Prostate gland (tissue), 2 donors: ENCODE data around the gene EHD1. TPM values are rescaled to one million over a fixed set of nuclear protein-coding genes. Genes with fewer than 3 reads are reported as not detected.

Source experiments
- DNase-seq: peaks from one replicate; pipeline ENCODE4 v3.0.0-alpha.2; 2019; ENCODE audit warnings: low spot score
- H3K27ac ChIP-seq, 2 donors: fragments of 200-600 bp; sonication (generic); 2 replicates each; pipeline ENCODE4 v1.5.1; 2017 to 2019
- H3K27me3 ChIP-seq: fragments of 200-600 bp; sonication (generic); replicated peaks from 2 replicates; pipeline ENCODE4 v1.5.1; 2019; ENCODE audit not compliant: insufficient read depth
- H3K36me3 ChIP-seq, 2 donors: fragments of 200-600 bp; sonication (generic); 1 replicate in 1 of 2; 2 replicates in 1 of 2; pipeline versions ENCODE4 v1.5.1 to v1.8.1; 2017 to 2019
- H3K4me1 ChIP-seq: fragments of 200-600 bp; sonication (generic); replicated peaks from 2 replicates; pipeline ENCODE4 v1.5.1; 2019
- H3K4me3 ChIP-seq, 2 donors: fragments of 200-600 bp; sonication (generic); 2 replicates each; pipeline ENCODE4 v1.5.1; 2017 to 2019
- H3K9me3 ChIP-seq: fragments of 200-600 bp; sonication (generic); 2 replicates; pipeline ENCODE4 v1.5.1; 2017
- POLR2A ChIP-seq: fragments of 450-650 bp; IDR thresholded peaks from one replicate; pipeline ENCODE4 v1.6.1; 2016; ENCODE audit warnings: antibody characterized with exemption, mild to moderate bottlenecking
- POLR2AphosphoS5 ChIP-seq: sonication (generic); formaldehyde crosslinking; IDR thresholded peaks from one replicate; pipeline ENCODE4 v1.6.1; 2017; ENCODE audit warnings: antibody characterized with exemption
- WGBS: methylation state at CpG from one replicate; pipeline ENCODE4 v1.1.5; 2018; 5-methylcytosine and 5-hydroxymethylcytosine counted together
- intact Hi-C: fragments of 100-400 bp; cut with DNase I; formaldehyde crosslinking; loops from one replicate; pipeline ENCODE4 v1.14.2; 2022
- total RNA-seq, 2 donors: library from RNA; depleted of rRNA; stranded (reverse); fragments of >200 nt; gene quantifications; one replicate each; pipeline ENCODE4 v1.1.0, GENCODE V29; 2016
- TF ChIP-seq, protein P1 (sequence below), 4 experiments: fragments of 200-600 bp in 2 of 4; fragments of 450-650 bp in 2 of 4; sonication (generic) in 2 of 4; IDR thresholded peaks; 1 replicate in 3 of 4; 2 replicates in 1 of 4; pipeline ENCODE4 v1.5.1; 2016 to 2019; ENCODE audit warnings: antibody characterized with exemption in 4 of 4, mild to moderate bottlenecking in 2 of 4, moderate library complexity in 2 of 4

EHD1 gene
- total RNA-seq, 2 donors from 2014 or later = 38.8 to 104 TPM

DNA sequence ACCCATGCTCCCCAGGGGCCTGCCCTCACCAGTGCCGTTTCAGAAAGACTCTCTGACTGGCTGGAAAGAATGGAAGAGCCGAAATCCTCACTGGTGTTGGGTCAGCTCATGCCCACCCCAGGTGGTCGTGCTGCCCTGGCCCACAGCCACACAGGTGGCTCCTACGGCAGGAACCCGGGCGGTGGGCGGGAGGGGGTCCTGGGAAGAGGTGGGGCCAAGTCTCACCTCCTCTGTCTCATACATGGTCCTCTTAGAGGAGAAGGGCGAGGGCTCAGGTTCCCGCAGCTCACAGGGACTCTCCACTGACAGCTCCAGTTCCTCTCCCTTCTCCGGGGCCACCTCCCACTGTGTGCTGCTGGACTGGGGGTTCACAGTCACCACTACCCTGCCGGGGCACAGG lies 30.3 kb upstream of the EHD1 start:
- no peaks in the 10 kb centered on the region for H3K9me3 ChIP-seq
- no peak for DNase-seq
- H3K4me1 ChIP-seq = no peaks in the 10 kb centered on the region
- no peak overlapping the region for H3K4me3 ChIP-seq
- H3K36me3 ChIP-seq = peaks cover 41 to 76% of the 10 kb centered on the region in 2 donors
- H3K27ac ChIP-seq = no peak overlapping the region
- WGBS = 80% methylated on average over 11 of the region's 11 CpGs
- H3K27me3 ChIP-seq = no peaks in the 10 kb centered on the region
- intact Hi-C loops = no loop called here
- no peak for TF ChIP-seq POLR2A
- TF ChIP-seq, protein P1, sequence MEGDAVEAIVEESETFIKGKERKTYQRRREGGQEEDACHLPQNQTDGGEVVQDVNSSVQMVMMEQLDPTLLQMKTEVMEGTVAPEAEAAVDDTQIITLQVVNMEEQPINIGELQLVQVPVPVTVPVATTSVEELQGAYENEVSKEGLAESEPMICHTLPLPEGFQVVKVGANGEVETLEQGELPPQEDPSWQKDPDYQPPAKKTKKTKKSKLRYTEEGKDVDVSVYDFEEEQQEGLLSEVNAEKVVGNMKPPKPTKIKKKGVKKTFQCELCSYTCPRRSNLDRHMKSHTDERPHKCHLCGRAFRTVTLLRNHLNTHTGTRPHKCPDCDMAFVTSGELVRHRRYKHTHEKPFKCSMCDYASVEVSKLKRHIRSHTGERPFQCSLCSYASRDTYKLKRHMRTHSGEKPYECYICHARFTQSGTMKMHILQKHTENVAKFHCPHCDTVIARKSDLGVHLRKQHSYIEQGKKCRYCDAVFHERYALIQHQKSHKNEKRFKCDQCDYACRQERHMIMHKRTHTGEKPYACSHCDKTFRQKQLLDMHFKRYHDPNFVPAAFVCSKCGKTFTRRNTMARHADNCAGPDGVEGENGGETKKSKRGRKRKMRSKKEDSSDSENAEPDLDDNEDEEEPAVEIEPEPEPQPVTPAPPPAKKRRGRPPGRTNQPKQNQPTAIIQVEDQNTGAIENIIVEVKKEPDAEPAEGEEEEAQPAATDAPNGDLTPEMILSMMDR (IDR thresholded peaks at IDR 0.05) = no peak
- TF ChIP-seq POLR2AphosphoS5 = no peak

DNA sequence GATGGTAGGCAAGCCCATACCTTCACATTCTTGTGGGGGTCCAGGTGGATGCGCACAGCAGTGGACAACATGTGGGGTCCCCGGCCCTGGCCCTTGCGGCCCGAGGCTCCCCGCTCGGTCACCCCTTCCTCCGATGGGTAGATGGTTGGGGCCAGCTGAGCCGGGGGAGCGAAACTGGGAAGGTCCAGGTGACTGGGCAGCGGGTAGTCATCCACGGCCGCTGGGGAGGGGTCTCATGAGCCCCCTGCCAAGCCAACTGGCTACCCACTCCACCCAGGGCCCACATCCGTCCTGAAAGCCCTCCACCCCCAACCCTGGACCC lies 27.9 kb upstream of the EHD1 start:
- intact Hi-C loops = no loop called here
- no peak for DNase-seq
- H3K27me3 ChIP-seq = no peaks in the 10 kb centered on the region
- WGBS = 95% methylated on average over 10 of the region's 13 CpGs
- no peak for TF ChIP-seq POLR2A
- TF ChIP-seq POLR2AphosphoS5 = no peak
- no peaks in the 10 kb centered on the region for H3K4me1 ChIP-seq
- H3K4me3 ChIP-seq = no peak overlapping the region
- no peaks in the 10 kb centered on the region for H3K9me3 ChIP-seq
- peaks cover 40 to 75% of the 10 kb centered on the region in 2 donors for H3K36me3 ChIP-seq
- no peak overlapping the region for H3K27ac ChIP-seq

DNA sequence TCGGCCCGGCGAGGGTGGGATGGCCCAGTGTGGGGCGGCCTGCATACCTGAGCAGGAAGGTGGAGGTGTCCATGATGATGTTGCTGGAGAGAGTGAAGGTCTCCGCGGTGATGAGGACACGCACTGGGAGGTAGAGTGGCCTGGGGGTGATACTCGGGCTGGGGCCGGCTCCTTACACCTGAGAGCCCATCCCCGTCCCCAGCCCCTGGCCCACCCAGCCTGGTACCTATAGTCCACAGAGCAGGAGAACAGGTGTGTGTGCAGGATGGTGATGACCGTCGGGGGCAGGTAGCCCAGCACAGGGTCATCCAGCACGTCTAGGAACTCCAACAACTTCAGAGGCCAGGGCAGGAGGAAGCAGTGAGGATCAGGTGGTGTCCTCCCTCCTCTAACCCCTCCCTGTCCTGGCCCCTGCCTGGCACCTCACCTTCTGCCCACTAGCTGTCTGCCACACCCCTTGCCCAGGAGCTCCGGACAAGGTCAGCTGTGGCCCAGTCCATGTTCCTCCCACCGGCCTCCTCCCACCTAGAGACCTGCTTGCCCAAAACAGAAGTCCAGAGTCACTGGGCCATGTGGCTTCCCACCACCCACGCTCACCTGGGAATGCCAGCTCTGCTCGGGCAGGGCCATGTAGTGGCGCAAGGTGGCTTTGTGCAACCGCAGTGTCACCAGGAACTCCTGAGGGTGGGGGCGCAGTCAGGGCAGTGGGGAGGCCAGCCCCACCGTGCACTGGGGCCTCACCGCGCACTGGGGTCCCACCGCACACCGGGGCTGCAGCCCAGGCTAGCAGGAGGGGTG lies 27.3 kb upstream of the EHD1 start:
- WGBS = 89% methylated on average over 21 of the region's 25 CpGs
- no peak for DNase-seq
- Histone ChIP-seq H3K4me3 (no peak overlapping the region), H3K9me3 (no peaks in the 10 kb centered on the region), H3K27ac (no peak overlapping the region), H3K27me3 (no peaks in the 10 kb centered on the region), H3K4me1 (no peaks in the 10 kb centered on the region), H3K36me3 (peaks cover 38 to 69% of the 10 kb centered on the region in 2 donors)
- intact Hi-C loops = no loop called here
- TF ChIP-seq, protein P1 (IDR thresholded peaks at IDR 0.05) = no peak
- TF ChIP-seq POLR2A (no peak), POLR2AphosphoS5 (no peak)

DNA sequence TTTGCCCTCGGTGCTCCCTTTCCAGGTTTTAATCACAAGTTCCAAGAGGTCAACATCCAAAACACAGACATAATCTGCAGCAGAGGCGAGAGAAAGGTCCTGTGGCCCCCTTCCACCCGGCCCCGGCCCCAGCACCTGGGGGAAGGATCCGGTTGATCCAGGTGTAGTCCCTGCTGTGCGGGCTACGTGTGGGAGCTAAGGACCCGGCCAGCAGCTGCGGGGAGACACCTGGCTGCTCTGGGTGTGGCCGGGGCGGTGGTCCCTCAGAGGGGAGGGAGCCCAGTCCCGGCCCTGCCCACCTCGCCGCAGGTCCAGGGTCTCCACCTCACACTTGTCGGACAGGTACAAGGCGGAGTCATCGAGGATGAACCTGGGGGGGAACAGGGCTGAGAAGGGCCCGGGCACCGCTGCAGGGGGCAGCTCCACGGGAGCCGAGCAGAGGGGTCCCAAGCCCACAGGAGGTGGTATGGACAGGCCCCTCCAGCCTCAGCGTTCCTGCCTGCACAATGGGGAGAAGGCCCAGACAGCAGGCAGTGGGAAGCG lies 24.9 kb upstream of the EHD1 start:
- H3K36me3 ChIP-seq = peaks cover 28 to 47% of the 10 kb centered on the region in 2 donors
- 96% methylated on average over 16 of the region's 23 CpGs for WGBS
- H3K27ac ChIP-seq = no peak overlapping the region

DNA sequence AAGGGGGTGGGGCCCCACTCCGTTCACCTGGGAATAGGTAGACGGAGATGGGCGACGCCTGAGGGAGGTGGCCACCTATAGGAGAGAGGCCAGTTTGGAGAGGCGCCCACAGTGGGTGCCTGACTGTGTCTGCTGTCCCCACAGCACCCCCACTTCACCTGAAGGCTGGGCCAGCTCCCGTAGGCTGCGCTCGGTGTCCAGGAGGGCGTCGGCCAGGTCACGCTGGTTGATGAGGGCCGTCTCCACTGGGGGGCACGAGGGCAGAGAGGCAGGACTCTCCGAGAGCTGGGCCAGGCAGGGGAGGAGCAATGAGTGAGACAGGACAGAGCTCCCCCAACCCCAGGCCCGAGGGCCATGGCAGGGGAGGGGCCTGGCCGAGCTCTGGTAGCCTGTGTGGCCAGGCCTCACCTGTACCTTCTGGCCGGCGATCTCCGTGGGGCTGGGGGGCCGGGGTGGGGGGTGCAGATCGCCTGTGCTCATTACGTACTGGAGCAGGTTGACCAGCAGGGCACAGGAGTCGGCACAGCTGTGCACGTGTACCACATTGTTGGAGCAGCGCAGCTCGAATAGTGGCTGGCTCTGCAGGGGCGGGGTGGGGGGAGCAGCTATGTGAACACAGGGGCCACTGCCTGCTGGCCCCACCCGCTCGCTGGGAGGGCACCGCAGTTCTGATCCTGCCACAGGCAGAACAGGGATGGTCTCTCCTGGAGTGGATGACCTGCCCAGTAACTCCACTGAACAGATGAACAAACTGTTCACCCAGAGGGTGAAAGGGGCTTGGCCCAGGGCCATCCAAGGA lies 23.9 kb upstream of the EHD1 start:
- H3K27me3 ChIP-seq = no peaks in the 10 kb centered on the region
- DNase-seq = no peak
- H3K9me3 ChIP-seq = no peaks in the 10 kb centered on the region
- no peak overlapping the region for H3K27ac ChIP-seq
- peaks cover 25 to 40% of the 10 kb centered on the region in 2 donors for H3K36me3 ChIP-seq
- no peak overlapping the region for H3K4me3 ChIP-seq
- intact Hi-C loops = no loop called here
- WGBS = 81% methylated on average over 28 of the region's 30 CpGs
- TF ChIP-seq, protein P1 (IDR thresholded peaks at IDR 0.05) = no peak
- TF ChIP-seq POLR2AphosphoS5 = no peak
- no peak for TF ChIP-seq POLR2A
- H3K4me1 ChIP-seq = no peaks in the 10 kb centered on the region

More for the DNA sequence above, 24.9 kb upstream of the EHD1 start:
- intact Hi-C loops = no loop called here
- no peak for DNase-seq
- no peak overlapping the region for H3K4me3 ChIP-seq
- H3K9me3 ChIP-seq = no peaks in the 10 kb centered on the region
- H3K4me1 ChIP-seq = no peaks in the 10 kb centered on the region
- no peaks in the 10 kb centered on the region for H3K27me3 ChIP-seq
- TF ChIP-seq, protein P1 (IDR thresholded peaks at IDR 0.05) = no peak
- TF ChIP-seq POLR2A (no peak), POLR2AphosphoS5 (no peak)
